ENCODE measurements around the gene PPM1M. TPM values are rescaled to one million over a fixed set of nuclear protein-coding genes. Genes with fewer than 3 reads are reported as not detected.
A peak's percentile ranks its signal among the peaks of the same experiment; 100 is the strongest.

PPM1M gene
- total and polyA plus RNA-seq, 8 donors: 7.9 to 44.9 (median 15.8) TPM

DNA sequence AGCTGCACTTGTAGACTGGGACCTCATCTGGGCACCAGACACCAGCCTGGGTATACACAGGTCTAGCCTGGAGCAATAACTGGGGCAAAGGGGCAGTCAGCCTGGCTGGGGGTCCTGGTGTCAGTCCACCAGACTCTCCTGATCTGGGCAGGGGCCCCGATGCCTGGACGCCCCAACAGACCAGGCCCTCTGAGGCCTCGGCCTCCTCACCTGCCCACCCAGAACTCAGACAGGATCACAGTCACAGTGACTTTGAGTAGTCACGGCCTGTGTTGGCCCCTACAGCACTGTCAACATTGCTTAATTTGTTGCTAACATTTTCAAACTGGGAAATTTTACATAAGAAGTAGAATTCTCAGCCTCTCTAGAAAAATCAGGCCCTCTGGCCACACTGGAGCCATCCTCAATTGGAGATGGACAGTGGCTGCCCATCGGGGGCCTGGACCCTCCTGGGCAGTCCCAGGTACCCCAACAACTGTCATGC, 12.4 kb upstream of the PPM1M start:
- no peak for DNase-seq
- 90 to 95% (median 92%) methylated on average over 5 of the region's 5 CpGs for WGBS, 5 donors
- TF ChIP-seq POLR2A (IDR thresholded peaks at IDR 0.05) (no peak), POLR2AphosphoS5 (IDR thresholded peaks at IDR 0.05) (no peak), EP300 (IDR thresholded peaks at IDR 0.05) (no peak)
- TF ChIP-seq, protein P1, sequence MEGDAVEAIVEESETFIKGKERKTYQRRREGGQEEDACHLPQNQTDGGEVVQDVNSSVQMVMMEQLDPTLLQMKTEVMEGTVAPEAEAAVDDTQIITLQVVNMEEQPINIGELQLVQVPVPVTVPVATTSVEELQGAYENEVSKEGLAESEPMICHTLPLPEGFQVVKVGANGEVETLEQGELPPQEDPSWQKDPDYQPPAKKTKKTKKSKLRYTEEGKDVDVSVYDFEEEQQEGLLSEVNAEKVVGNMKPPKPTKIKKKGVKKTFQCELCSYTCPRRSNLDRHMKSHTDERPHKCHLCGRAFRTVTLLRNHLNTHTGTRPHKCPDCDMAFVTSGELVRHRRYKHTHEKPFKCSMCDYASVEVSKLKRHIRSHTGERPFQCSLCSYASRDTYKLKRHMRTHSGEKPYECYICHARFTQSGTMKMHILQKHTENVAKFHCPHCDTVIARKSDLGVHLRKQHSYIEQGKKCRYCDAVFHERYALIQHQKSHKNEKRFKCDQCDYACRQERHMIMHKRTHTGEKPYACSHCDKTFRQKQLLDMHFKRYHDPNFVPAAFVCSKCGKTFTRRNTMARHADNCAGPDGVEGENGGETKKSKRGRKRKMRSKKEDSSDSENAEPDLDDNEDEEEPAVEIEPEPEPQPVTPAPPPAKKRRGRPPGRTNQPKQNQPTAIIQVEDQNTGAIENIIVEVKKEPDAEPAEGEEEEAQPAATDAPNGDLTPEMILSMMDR (IDR thresholded peaks at IDR 0.05): no peak
- Histone ChIP-seq H3K27me3 (no peaks in the 10 kb centered on the region), H3K36me3 (peaks cover 49 to 71% (median 67%) of the 10 kb centered on the region in 4 donors), H3K9me3 (no peaks in the 10 kb centered on the region), H3K4me1 (peaks cover 21 to 58% (median 50%) of the 10 kb centered on the region in 4 donors), H3K4me3 (no peak overlapping the region), H3K27ac (peak overlapping the region in 1 of 5 donors; percentile 0)
- intact Hi-C loops (cut with DNase I; ENCODE audit: low total_unique reads): no loop called here

DNA sequence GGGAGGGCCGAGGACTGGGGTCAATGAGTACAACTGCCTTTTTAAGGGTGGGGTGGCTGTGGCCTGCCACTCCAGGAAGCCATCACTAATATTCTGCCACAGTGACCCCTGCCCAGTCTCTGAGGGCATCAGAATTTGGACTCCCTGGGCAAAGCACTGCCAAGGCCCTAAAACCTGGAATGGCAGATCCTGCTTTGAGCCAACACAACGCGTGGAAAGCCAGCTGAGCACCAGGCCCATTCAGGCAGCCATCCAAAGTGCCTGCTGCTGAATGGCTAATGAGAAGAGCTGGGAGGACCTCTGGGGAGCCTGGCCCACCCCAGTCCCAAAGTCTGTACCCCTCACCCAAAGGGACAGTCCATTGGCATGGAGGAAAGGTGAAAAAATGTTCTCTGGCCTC, 11.6 kb upstream of the PPM1M start:
- Histone ChIP-seq H3K27me3 (no peaks in the 10 kb centered on the region), H3K4me1 (peaks cover 26 to 64% (median 56%) of the 10 kb centered on the region in 4 donors), H3K36me3 (peaks cover 41 to 63% (median 58%) of the 10 kb centered on the region in 4 donors), H3K27ac (no peak overlapping the region), H3K4me3 (no peak overlapping the region), H3K9me3 (no peaks in the 10 kb centered on the region)
- TF ChIP-seq, protein P1 (IDR thresholded peaks at IDR 0.05): no peak
- TF ChIP-seq POLR2AphosphoS5 (IDR thresholded peaks at IDR 0.05) (no peak), EP300 (IDR thresholded peaks at IDR 0.05) (no peak), POLR2A (IDR thresholded peaks at IDR 0.05) (no peak)
- DNase-seq: no peak
- WGBS, 5 donors: 55 to 84% (median 69%) methylated on average over 2 to 3 of the region's 3 CpGs
- intact Hi-C loops (cut with DNase I; ENCODE audit: low total_unique reads): no loop called here

DNA sequence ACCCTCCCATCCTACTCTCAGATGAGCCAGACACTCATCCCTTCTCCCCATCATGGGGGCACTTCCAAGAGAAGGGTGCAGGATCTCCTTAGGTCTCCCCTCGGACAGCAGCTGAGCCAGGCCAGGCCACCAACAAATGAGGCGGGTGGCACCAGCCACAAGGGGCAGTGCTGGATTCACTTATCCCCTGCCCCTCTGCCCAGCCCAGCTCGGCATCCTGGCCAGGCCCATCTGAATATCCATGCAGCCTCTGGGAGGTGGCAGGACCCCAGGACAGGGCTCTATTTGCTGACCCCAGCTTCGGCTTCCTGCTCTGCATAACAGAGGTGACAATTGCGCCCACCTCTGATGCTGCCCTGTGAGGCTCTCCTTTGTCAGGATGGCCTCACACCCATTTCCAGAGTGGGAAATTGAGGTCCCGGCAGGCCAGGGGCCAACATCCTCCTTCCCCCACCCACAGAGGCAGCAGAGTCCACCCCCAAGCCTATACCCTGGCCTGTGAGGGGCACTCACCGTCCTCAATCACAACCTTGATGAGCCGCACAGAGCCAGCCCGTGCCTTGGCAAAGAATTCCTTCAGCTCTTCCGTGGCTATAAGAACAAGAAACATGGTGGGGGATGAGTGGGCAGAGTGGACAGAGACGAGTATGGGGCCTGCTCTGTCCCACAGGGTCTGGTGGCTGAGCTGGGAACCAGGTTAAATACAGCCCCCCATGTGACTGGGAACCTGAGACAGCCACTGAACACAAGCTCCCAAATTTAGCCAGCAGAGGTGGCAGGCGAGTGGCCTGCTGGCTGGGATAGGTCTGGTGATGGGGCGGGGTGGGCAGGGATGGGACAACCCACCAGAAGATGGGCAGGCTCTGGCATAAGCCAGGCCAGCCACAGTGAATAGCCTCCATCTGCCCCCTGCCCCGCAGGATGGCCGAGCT, 10.8 kb upstream of the PPM1M start:
- intact Hi-C loops (cut with DNase I; ENCODE audit: low total_unique reads): no loop called here
- peak overlapping the region in 1 of 5 donors; percentile 11 for H3K27ac ChIP-seq
- whole genome bisulfite sequencing, 5 donors: 86 to 91% (median 88%) methylated on average over 14 to 15 of the region's 15 CpGs
- peaks cover 30 to 69% (median 62%) of the 10 kb centered on the region in 4 donors for H3K4me1 ChIP-seq
- TF ChIP-seq EP300 (IDR thresholded peaks at IDR 0.05) (no peak), POLR2AphosphoS5 (IDR thresholded peaks at IDR 0.05) (no peak), POLR2A (IDR thresholded peaks at IDR 0.05) (no peak)
- TF ChIP-seq, protein P1 (IDR thresholded peaks at IDR 0.05): no peak
- no peaks in the 10 kb centered on the region for H3K27me3 ChIP-seq
- no peak overlapping the region for H3K4me3 ChIP-seq
- H3K9me3 ChIP-seq: no peaks in the 10 kb centered on the region
- H3K36me3 ChIP-seq: peaks cover 33 to 54% (median 50%) of the 10 kb centered on the region in 4 donors
- no peak for DNase-seq

DNA sequence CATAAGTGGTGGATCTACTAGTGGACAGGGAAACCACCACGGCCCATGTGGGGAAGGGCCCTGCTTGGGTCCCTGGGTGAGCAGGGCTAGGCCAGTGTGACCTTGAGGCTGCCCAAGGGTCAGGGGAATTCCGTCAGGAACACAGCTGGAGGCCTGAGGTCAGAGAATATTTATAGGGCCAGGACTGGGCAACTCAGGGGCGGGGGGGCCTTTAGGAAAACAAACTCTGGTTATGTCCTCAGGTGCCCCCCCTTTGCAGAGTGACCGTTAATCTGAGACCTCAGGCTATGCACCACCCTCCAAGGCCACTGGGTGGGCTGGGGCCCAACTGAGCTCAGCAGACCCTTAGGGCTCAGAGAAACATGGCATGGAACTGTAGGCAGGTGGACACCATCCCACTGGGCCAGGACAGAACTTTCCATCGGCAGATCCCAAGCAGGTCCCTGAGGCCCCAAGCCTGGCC, 9.1 kb upstream of the PPM1M start:
- intact Hi-C loops (cut with DNase I; ENCODE audit: low total_unique reads): no loop called here
- peak in 1 of 2 donors; percentile 5 for DNase-seq
- Histone ChIP-seq H3K36me3 (peaks cover 16 to 38% (median 34%) of the 10 kb centered on the region in 4 donors), H3K27me3 (no peaks in the 10 kb centered on the region), H3K4me3 (no peak overlapping the region), H3K9me3 (no peaks in the 10 kb centered on the region), H3K4me1 (peaks cover 42 to 82% (median 71%) of the 10 kb centered on the region in 4 donors), H3K27ac (peak overlapping the region in 4 of 5 donors; percentile 92 to 93 (median 93))
- no peak for TF ChIP-seq POLR2A (IDR thresholded peaks at IDR 0.05)
- TF ChIP-seq, protein P1 (IDR thresholded peaks at IDR 0.05): no peak
- TF ChIP-seq POLR2AphosphoS5 (IDR thresholded peaks at IDR 0.05): no peak
- TF ChIP-seq EP300 (IDR thresholded peaks at IDR 0.05): no peak
- WGBS, 5 donors: 76 to 90% (median 82%) methylated on average over 5 of the region's 5 CpGs

All from stomach (tissue), 9 donors.